ENCODE data around the gene CIAO1. TPM values are rescaled to one million over a fixed set of nuclear protein-coding genes. Genes with fewer than 3 reads are reported as not detected.

The CIAO1 gene
- total RNA-seq, 4 donors from 2014 or later, result 83.2 to 141 (median 122) TPM

DNA sequence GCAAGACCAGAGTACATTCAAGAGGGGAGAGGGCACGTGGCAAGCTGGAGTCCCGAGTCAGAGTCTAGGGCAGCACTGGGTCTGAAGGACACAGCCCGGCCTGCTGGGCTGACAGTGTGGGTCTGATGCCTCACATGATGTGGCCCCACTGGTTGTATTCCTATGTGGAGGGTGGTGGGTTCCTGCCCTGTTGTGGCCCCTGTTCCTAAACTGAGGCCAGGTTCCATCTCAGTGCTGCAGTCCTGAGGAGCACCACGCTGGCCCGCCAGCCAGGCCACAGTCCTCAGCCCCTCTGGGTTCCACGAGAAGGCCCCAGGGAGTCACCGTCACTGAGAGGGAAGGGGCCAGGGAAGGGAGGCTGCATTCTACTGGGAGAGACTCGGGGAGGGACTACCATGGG is 13.5 kb upstream of the CIAO1 start:
- TF ChIP-seq, protein P1, sequence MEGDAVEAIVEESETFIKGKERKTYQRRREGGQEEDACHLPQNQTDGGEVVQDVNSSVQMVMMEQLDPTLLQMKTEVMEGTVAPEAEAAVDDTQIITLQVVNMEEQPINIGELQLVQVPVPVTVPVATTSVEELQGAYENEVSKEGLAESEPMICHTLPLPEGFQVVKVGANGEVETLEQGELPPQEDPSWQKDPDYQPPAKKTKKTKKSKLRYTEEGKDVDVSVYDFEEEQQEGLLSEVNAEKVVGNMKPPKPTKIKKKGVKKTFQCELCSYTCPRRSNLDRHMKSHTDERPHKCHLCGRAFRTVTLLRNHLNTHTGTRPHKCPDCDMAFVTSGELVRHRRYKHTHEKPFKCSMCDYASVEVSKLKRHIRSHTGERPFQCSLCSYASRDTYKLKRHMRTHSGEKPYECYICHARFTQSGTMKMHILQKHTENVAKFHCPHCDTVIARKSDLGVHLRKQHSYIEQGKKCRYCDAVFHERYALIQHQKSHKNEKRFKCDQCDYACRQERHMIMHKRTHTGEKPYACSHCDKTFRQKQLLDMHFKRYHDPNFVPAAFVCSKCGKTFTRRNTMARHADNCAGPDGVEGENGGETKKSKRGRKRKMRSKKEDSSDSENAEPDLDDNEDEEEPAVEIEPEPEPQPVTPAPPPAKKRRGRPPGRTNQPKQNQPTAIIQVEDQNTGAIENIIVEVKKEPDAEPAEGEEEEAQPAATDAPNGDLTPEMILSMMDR (IDR thresholded peaks at IDR 0.05; ENCODE audit: low read depth), result no peak

DNA sequence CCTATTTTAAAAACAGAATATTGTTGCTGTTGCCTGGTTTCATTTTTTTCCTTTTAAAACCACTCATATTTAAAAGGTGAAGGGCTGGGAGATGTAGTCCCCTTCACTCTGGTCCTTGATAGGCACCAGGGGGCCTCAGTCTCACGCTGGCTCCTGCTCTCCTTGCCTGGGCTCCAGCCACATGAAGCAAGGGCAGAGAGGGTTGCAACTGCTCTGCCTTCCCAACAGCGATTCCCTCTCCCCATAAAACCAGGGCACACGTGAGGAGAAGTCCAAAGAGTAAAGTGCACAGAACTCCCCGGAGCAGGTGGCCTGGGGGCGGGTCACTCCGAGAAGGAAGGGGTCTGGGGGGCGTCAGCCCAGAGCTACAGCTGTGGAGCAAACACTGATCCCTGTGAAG is 13.0 kb upstream of the CIAO1 start:
- TF ChIP-seq, protein P1 (IDR thresholded peaks at IDR 0.05; ENCODE audit: low read depth), result no peak

DNA sequence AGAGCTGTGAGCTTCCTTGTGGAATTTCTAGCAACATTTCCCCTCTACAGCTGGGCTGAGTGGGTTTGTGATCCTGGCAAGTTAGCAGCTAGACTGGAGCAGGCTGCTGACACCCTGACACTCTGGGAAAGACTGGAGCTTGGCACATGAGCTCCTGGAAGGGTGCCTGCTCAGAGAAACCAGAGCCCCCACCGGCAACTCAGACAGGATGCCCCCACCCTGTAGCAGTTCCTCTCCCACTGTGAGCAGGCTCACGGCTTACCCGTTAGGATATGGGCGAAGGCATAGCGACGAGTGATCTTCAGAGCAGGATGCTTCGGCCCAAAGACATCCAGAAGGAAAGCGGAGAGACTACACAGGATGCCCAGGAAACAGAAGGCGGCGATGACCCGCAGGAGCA is 11.5 kb upstream of the CIAO1 start:
- TF ChIP-seq, protein P1 (IDR thresholded peaks at IDR 0.05; ENCODE audit: low read depth), result no peak

DNA sequence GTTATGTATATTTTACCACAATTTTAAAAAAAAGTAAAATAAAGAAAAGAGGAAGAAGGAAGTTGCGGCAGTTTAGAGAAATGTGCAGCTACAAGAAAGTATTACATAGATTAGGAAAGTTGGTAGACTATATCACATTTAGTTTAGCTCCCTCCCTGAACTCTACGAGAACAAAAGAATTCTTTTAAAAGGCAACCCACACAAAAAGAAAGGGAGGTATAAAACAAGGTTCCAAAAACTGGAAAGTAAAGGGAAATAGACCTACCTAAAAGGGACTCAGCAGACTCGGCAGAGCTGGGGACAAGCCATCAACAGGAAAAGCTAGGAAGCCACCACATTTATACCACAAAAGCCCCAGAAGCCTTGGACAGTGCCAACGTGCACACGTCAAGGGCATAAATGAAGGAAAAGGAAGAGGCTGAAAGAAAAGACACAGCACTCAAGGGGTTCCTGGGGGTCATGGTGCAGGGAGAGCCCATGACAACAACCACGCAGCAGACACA is 9.4 kb upstream of the CIAO1 start:
- TF ChIP-seq, protein P1 (IDR thresholded peaks at IDR 0.05; ENCODE audit: low read depth), result no peak

DNA sequence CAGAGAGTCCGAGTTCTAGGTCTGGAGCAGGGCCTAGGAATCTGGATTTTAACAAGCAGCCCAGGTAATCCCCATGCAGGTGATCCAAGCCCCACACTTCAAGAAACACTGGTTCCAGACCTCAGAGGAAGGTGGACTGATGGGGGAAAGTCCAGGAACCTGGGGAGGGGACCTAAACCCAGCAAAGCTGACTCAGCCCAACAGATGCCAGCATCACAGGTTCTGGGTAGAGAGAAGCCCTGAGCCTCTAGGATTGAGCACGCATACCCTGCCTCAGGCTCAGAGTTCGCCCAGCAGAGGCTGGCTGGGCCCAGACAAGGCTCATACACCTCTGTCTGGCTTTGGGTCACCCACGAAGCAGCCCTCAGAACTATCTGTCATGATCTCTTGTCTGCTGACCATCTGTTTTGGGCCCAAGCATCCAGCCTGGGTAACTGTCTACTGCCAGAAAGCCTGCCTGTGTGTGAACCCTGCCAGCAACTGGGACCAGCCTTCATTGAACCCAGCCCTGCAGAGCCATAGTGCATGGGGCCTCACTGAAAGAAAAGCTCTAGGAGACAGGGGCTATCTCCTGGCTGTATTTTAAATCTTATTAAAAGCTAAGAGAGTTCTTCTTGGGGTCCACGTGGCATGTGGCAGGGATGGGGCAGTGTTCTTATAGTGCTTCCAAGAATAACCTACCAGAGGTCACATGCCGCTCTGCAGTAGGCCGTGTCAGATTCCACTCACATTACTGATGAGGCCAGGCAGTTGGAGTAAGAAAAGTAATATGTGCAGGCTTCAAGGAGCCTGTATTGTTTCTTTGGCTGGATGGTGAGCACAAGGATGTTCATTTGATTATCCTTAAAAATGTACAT is 7.6 kb upstream of the CIAO1 start:
- TF ChIP-seq, protein P1 (IDR thresholded peaks at IDR 0.05; ENCODE audit: low read depth), result no peak

DNA sequence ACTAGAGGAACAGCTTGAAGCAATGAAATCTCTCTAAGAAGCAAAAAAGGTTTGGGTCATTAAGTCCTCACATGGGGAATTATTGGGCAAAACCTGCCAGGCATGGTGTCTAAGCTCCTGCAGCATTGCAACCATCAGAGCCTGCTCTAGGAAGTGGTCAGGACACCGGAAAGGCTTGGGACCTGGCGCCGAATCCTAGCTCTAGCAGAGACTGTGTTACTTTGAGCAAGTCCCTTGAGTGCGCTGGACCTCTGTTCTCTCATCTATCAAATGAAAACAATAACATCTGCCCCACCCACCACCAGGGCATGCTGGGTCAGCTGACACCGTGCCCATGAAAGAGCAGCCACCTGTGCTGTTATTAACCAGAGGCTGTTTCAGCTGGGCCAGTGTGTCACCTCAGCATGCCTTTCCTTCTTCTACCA is 6.5 kb upstream of the CIAO1 start:
- TF ChIP-seq, protein P1 (IDR thresholded peaks at IDR 0.05; ENCODE audit: low read depth), result no peak

DNA sequence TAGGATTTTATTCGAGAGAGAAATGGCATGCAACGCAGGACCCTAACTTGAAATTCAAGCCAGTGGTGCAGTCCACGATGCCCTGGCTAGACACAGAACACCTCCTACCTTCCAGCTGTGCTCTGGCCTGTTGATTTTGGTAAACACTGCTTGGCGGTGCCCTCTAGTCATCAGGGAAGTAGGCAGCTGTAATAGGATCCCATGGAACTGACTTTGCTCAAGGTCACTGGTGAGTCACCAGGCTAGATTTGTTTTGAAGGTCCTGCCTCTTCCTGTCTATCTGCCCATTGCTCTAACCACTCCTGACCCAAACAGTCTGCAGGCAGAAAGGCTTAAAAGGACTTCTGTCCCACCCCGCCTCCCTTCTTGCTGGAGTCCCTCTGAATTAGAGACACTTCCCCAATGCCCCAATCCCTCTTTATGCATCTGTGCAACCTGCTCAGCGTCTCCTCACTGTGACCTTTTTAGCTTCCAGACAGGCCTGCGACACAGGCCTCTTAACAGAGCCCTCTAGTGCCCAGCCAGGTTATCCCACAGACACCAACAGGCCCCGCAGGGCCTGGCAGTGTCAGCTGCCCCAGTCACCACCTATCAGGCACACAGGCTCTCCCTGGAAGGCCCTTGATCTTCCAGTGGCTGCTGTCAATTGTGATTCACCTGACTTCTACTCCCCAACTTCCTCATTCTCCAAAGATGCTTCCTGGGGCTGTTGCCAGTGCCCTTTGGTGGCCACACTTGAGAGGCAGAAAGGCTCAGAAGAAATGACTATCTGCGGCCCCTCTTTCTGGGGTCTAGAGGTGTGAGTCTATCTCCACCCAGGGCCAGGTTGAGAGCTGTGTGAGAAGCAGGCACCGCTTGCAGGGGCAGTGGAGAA is 5.4 kb upstream of the CIAO1 start:
- TF ChIP-seq, protein P1 (IDR thresholded peaks at IDR 0.05; ENCODE audit: low read depth), result no peak
